CD4-positive, alpha-beta memory T cell (primary cell): ENCODE measurements around the gene MYLK. TPM values are rescaled to one million over a fixed set of nuclear protein-coding genes. Genes with fewer than 3 reads are reported as not detected.
"Not testable (repeated sequence)": the region's sequence is repeated elsewhere in the genome, so short reads cannot be mapped to it uniquely, and the experiment has no call there.

Experiments
- CTCF ChIA-PET: fragments of 350-600 bp; sonication (Branson Sonifier 250); formaldehyde crosslinking; loops from one replicate; lab custom pipeline; 2021; ENCODE audit warnings: inconsistent platforms; ENCODE audit not compliant: partially characterized antibody; lab: Charles Lee
- POLR2A ChIA-PET: fragments of 350-600 bp; sonication (Branson Sonifier 250); formaldehyde crosslinking; loops from one replicate; lab custom pipeline; 2021; ENCODE audit not compliant: partially characterized antibody; lab: Charles Lee
- DNase-seq, 5 donors: peaks; one replicate each; pipeline versions ENCODE4 v3.0.0 to v3.0.0-alpha.2; 2020 to 2022; ENCODE audit warnings: mixed read lengths in 1 of 5
- H3K27ac ChIP-seq: one replicate; pipeline ENCODE4 v1.7.0; 2013; ENCODE audit warnings: low read depth, low read length
- H3K27me3 ChIP-seq: 2 replicates; pipeline ENCODE4 v1.7.0; 2013; ENCODE audit warnings: mild to moderate bottlenecking, low read length, moderate library complexity; ENCODE audit not compliant: insufficient read depth
- H3K36me3 ChIP-seq: 2 replicates; pipeline ENCODE4 v1.7.0; 2013; ENCODE audit warnings: mild to moderate bottlenecking, low read length, moderate library complexity; ENCODE audit not compliant: insufficient read depth
- H3K4me1 ChIP-seq: 2 replicates; pipeline ENCODE4 v1.7.0; 2013; ENCODE audit warnings: mild to moderate bottlenecking, low read length, moderate library complexity; ENCODE audit not compliant: insufficient read depth
- H3K4me3 ChIP-seq, 2 donors: one replicate each; pipeline ENCODE4 v1.7.0; 2013; ENCODE audit warnings: low read length in 2 of 2, mild to moderate bottlenecking in 1 of 2
- H3K9me3 ChIP-seq, 2 donors: one replicate each; pipeline ENCODE4 v1.7.0; 2013; ENCODE audit warnings: low read length in 2 of 2, control low read depth in 1 of 2; ENCODE audit not compliant: control insufficient read depth in 1 of 2
- H3K27ac Mint-ChIP-seq, 7 donors: one replicate each; pipeline ENCODE4 v1.8.0; 2020 to 2021; ENCODE audit warnings: mixed read lengths in 7 of 7, mild to moderate bottlenecking in 6 of 7, inconsistent platforms in 3 of 7, moderate library complexity in 3 of 7
- H3K27me3 Mint-ChIP-seq, 2 donors: one replicate each; pipeline ENCODE4 v1.8.0; 2020 to 2021; ENCODE audit warnings: mixed read lengths in 2 of 2
- H3K36me3 Mint-ChIP-seq, 2 donors: one replicate each; pipeline ENCODE4 v1.8.0; 2020 to 2021; ENCODE audit warnings: mixed read lengths in 2 of 2, inconsistent platforms in 1 of 2, mild to moderate bottlenecking in 1 of 2
- H3K4me1 Mint-ChIP-seq, 4 donors: one replicate each; pipeline ENCODE4 v1.8.0; 2020 to 2021; ENCODE audit warnings: mixed read lengths in 4 of 4, mild to moderate bottlenecking in 1 of 4
- H3K4me3 Mint-ChIP-seq, 8 donors: one replicate each; pipeline ENCODE4 v1.8.0; 2020 to 2021; ENCODE audit warnings: mixed read lengths in 8 of 8, mild to moderate bottlenecking in 7 of 8, moderate library complexity in 6 of 8, inconsistent platforms in 3 of 8
- H3K9me3 Mint-ChIP-seq, 8 donors: one replicate each; pipeline ENCODE4 v1.8.0; 2020 to 2021; ENCODE audit warnings: mixed read lengths in 8 of 8, mild to moderate bottlenecking in 5 of 8, inconsistent platforms in 3 of 8, moderate library complexity in 1 of 8
- intact Hi-C: fragments of 100-400 bp; cut with micrococcal nuclease; formaldehyde crosslinking; loops from one replicate; pipeline ENCODE4 v1.15.1; 2023
- polyA plus RNA-seq, 2 donors: library from polyadenylated mRNA; unstranded; fragments of 300-500 nt; fragmentation: Illumina TruSeq; gene quantifications; one replicate each; pipeline ENCODE4 v1.2.3, GENCODE V29; 2021
- total RNA-seq, 2 experiments: library from RNA; stranded (reverse); gene quantifications; one replicate each; pipeline ENCODE4 v1.2.3, GENCODE V29; 2021

The MYLK gene
- total and polyA plus RNA-seq, 4 experiments from 2014 or later, result 0.18 TPM; not detected in 3

DNA sequence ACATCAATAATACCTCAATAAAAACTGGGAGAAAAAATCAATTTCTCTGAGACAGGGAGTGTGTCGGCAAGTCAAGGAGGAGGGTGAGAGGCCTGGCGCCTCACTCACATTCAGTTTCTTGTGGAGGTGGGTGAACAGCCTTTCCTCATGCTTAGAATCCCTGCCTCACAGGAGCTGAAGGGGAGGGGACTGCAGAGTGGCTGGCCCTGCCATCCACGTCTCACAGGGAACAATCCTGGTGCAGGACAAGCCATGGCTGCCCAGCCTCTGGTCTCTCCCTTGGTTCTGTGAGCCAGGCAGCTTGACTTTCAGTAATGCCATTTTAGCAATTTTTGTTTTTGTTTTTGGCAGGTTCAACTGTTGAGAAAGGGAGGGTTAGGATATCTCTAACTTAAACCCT lies 172.8 kb downstream of the MYLK start:
- intact Hi-C loops, result no loop called here
- no peak for DNase-seq
- H3K27ac ChIP-seq, result no peak overlapping the region
- H3K4me3 Mint-ChIP-seq, result no peak overlapping the region
- no peaks in the 10 kb centered on the region for H3K9me3 Mint-ChIP-seq
- H3K4me1 ChIP-seq, result no peaks in the 10 kb centered on the region
- no peaks in the 10 kb centered on the region for H3K9me3 ChIP-seq
- ChIA-PET CTCF (no interaction called here), POLR2A (no interaction called here)
- H3K4me1 Mint-ChIP-seq, result no peaks in the 10 kb centered on the region
- peaks cover 0 to 6% of the 10 kb centered on the region in 2 donors for H3K27me3 Mint-ChIP-seq
- no peaks in the 10 kb centered on the region for H3K36me3 ChIP-seq
- no peaks in the 10 kb centered on the region for H3K27me3 ChIP-seq
- H3K4me3 ChIP-seq, result no peak overlapping the region
- no peaks in the 10 kb centered on the region for H3K36me3 Mint-ChIP-seq
- H3K27ac Mint-ChIP-seq, result no peak overlapping the region

DNA sequence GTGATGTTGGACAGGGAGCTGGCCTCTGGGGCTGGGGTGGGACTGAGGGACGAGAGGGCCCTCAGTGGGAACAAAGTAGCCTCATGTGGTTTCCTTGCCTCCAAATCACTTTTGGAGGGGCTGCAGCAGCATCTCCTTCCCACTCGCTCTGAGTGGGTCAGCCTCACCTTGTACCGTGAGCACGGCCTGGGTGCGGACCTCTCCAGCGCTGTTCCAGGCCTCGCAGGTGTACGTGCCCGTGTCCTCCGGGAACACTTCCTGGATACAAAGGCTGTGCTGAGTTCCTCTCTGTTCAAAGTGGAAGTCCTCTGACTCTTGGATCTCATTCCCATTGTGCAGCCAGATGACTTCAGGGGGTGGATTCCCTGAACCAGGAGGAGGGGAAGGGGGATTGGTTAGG lies 175.6 kb downstream of the MYLK start:
- Histone ChIP-seq H3K27ac (no peak overlapping the region), H3K4me3 (no peak overlapping the region), H3K36me3 (no peaks in the 10 kb centered on the region), H3K9me3 (no peaks in the 10 kb centered on the region), H3K4me1 (no peaks in the 10 kb centered on the region), H3K27me3 (no peaks in the 10 kb centered on the region)
- H3K4me3 Mint-ChIP-seq, result no peak overlapping the region
- ChIA-PET POLR2A (no interaction called here), CTCF (interaction anchor here (2.9 kb wide), 1 partner anchor 14 kb away, joined by 11 read pairs; no protein-coding TSS in a partner anchor)
- peaks cover 0 to 4% of the 10 kb centered on the region in 2 donors for H3K27me3 Mint-ChIP-seq
- no peaks in the 10 kb centered on the region for H3K36me3 Mint-ChIP-seq
- no peak for DNase-seq
- intact Hi-C loops, result no loop called here
- H3K27ac Mint-ChIP-seq, result no peak overlapping the region
- no peaks in the 10 kb centered on the region for H3K4me1 Mint-ChIP-seq
- no peaks in the 10 kb centered on the region for H3K9me3 Mint-ChIP-seq

DNA sequence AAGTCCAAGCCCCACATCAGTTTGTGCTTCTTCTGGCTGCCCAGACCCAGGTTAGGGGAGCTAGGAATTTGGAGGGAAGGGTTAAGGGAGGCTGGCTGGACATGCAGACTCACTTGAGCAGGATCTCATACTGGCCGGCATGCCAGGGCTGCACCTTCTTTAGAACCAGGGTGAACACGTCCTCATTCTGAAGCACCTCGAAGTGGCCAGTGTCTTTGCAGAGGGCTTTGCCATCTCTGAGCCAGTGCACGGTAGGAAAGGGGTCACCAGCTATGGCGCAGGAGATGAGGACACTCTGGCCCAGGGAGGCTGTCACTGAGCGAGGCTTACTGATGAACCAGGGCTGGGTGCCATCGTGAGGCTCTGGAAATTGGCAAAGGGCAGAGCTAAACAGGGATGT lies 176.5 kb downstream of the MYLK start:
- H3K27me3 Mint-ChIP-seq, H3K27ac Mint-ChIP-seq, H3K4me3 ChIP-seq, H3K36me3 ChIP-seq, POLR2A ChIA-PET, H3K4me1 ChIP-seq, DNase-seq, intact Hi-C loops, H3K9me3 ChIP-seq, H3K36me3 Mint-ChIP-seq, H3K27ac ChIP-seq, H3K9me3 Mint-ChIP-seq, H3K27me3 ChIP-seq, H3K4me3 Mint-ChIP-seq, H3K4me1 Mint-ChIP-seq: not testable (repeated sequence)
- CTCF ChIA-PET, result interaction anchor here (2.9 kb wide), 1 partner anchor 15 kb away, joined by 11 read pairs; no protein-coding TSS in a partner anchor

DNA sequence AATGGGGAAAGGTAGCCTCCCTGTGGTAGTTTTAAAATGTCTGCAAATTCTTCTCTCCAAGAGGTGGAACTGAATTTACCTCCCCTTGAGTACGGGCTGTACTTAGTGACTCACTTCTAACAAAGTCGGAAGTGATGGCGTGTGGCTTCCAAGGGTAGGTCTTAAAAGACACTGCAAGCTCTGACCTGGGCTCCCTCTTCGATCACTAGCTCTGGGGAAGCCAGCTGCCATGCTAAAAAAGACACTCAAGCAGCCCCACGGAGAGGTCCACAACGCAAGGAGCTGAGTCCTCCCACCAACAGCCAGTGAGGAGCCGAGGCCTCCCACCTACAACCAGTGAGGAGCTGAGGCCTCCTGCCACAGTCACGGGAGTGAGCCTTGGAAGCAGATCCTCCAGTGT lies 177.3 kb downstream of the MYLK start:
- no peaks in the 10 kb centered on the region for H3K27me3 ChIP-seq
- no peaks in the 10 kb centered on the region for H3K9me3 Mint-ChIP-seq
- no peaks in the 10 kb centered on the region for H3K36me3 ChIP-seq
- H3K27me3 Mint-ChIP-seq, result peaks cover 0 to 4% of the 10 kb centered on the region in 2 donors
- no peak overlapping the region for H3K4me3 Mint-ChIP-seq
- no peaks in the 10 kb centered on the region for H3K4me1 ChIP-seq
- no peak for DNase-seq
- ChIA-PET CTCF (interaction anchor here (1.2 to 2.9 kb wide), 3 partner anchors 14 to 16 kb away, joined by 3 to 11 read pairs (median 6); no protein-coding TSS in a partner anchor), POLR2A (no interaction called here)
- no peak overlapping the region for H3K27ac ChIP-seq
- H3K27ac Mint-ChIP-seq, result no peak overlapping the region
- H3K9me3 ChIP-seq, result no peaks in the 10 kb centered on the region
- no peaks in the 10 kb centered on the region for H3K4me1 Mint-ChIP-seq
- H3K4me3 ChIP-seq, result no peak overlapping the region
- intact Hi-C loops, result no loop called here
- H3K36me3 Mint-ChIP-seq, result no peaks in the 10 kb centered on the region

DNA sequence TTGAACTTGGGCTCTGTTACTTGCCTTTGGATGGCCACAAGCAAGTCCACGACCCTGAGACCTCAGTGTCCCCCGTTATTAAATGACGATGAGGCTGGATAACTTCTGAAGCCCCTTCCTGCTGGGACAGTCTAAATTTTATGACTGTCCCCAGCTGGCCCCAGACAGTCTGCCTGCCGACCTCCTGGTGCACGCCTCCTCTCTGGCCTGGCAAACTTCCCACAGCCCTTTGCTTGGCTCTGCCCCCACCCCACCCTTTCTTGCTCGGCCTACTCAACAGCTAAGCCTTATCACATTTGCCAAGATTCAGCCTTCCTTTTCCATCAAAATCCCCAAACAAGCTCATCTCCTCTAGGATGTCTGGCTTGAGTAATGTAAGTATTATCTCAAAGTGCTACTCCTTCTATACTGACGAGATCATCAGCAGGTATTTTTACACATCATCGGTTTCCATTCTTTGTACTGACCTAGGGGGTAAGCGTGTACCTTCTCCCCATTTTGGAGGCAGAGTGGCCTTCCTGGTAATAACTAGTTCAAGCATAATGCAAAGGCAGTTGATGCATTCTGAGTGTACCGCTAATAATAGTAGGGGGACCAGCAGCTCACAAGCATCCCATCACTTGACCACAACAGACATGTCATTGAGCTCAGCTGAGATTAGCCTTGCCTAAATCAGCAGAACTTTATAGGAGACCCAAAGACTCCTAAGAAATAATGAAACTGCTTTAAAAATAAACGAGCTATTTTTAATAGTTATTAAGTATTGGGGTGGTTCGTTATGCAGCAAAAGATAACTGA lies 178.4 kb downstream of the MYLK start:
- H3K27ac Mint-ChIP-seq, result no peak overlapping the region
- no peaks in the 10 kb centered on the region for H3K9me3 ChIP-seq
- no peak overlapping the region for H3K4me3 ChIP-seq
- H3K4me3 Mint-ChIP-seq, result no peak overlapping the region
- H3K9me3 Mint-ChIP-seq, result no peaks in the 10 kb centered on the region
- H3K4me1 ChIP-seq, result no peaks in the 10 kb centered on the region
- intact Hi-C loops, result no loop called here
- peaks cover 0 to 4% of the 10 kb centered on the region in 2 donors for H3K27me3 Mint-ChIP-seq
- no peaks in the 10 kb centered on the region for H3K36me3 ChIP-seq
- no peaks in the 10 kb centered on the region for H3K36me3 Mint-ChIP-seq
- no peak for DNase-seq
- POLR2A ChIA-PET, result no interaction called here
- no peaks in the 10 kb centered on the region for H3K4me1 Mint-ChIP-seq
- H3K27ac ChIP-seq, result no peak overlapping the region
- no peaks in the 10 kb centered on the region for H3K27me3 ChIP-seq
- CTCF ChIA-PET, result interaction anchor here (1.2 to 1.3 kb wide), 2 partner anchors 15 to 17 kb away, joined by 3 to 6 read pairs; no protein-coding TSS in a partner anchor

DNA sequence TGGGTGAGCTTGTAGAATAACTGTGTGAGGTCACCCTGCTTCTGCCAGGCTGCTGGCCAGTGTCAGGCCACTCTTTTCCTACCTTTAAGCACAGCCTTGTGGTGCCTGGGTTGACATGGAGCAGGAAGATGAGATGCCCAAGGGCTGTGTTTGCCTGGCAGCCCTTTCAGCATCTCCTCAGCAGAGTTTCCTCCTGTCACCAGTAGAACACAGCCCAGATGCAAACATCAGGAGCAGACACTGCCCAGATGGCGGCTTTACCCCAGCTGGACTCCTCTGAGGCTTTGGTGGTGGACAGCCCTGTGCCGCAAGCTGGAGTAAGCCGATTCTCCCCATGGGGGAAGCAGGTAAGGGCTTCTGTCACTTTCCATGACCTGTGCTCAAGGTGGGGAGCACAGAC lies 180.5 kb downstream of the MYLK start:
- H3K4me3 ChIP-seq, H3K27ac ChIP-seq, DNase-seq, H3K4me1 ChIP-seq, H3K27me3 ChIP-seq, H3K27me3 Mint-ChIP-seq, H3K36me3 ChIP-seq, H3K4me3 Mint-ChIP-seq, H3K27ac Mint-ChIP-seq, H3K9me3 Mint-ChIP-seq, H3K9me3 ChIP-seq, H3K36me3 Mint-ChIP-seq, POLR2A ChIA-PET, intact Hi-C loops, H3K4me1 Mint-ChIP-seq, CTCF ChIA-PET: not testable (repeated sequence)

DNA sequence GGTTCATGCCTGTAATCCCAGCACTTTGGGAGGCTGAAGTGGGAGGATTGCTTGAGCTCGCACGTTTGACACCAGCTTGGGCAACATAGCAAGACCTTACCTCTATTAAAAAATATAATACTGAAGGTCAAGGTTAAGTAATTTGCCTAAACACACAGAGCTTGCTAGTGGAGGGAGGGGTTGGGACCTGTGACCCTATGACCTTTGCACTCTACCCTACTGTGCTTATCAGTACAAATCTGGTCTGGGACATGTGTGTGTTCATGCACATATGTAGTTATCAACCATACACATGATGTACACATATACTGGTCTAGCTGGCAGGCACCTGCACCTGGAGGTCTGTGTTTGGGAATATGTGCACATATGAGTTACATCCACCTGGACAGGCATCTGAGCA lies 181.4 kb downstream of the MYLK start:
- Histone ChIP-seq H3K4me1 (no peaks in the 10 kb centered on the region), H3K36me3 (no peaks in the 10 kb centered on the region), H3K27me3 (no peaks in the 10 kb centered on the region), H3K9me3 (no peaks in the 10 kb centered on the region), H3K4me3 (no peak overlapping the region), H3K27ac (no peak overlapping the region)
- H3K4me1 Mint-ChIP-seq, result no peaks in the 10 kb centered on the region
- no peak overlapping the region for H3K4me3 Mint-ChIP-seq
- peaks cover 2 to 4% of the 10 kb centered on the region in 2 donors for H3K27me3 Mint-ChIP-seq
- H3K9me3 Mint-ChIP-seq, result no peaks in the 10 kb centered on the region
- intact Hi-C loops, result no loop called here
- ChIA-PET POLR2A (no interaction called here), CTCF (interaction anchor here (1.4 kb wide), 1 partner anchor 21 kb away, joined by 3 read pairs; no protein-coding TSS in a partner anchor)
- no peaks in the 10 kb centered on the region for H3K36me3 Mint-ChIP-seq
- H3K27ac Mint-ChIP-seq, result no peak overlapping the region
- no peak for DNase-seq
